Activated T-helper 2 cell treated with anti-CD3 and anti-CD28 coated beads, Interferon-gamma antibody, Interleukin-2, Interleukin-4, amounts not matched to agents 10 μg/mL and 5 μg/mL and 100 μg/mL, durations not matched to agents 14 hours and 24 hours and 36 hours (primary cell): Measurements from ENCODE around the gene IL1RL2. TPM values are rescaled to one million over a fixed set of nuclear protein-coding genes. Genes with fewer than 3 reads are reported as not detected.

Experiments
- DNase-seq: peaks from one replicate; pipeline ENCODE4 v3.0.0; 2021; ENCODE audit warnings: low spot score
- H3K27ac Mint-ChIP-seq: one replicate; pipeline ENCODE4 v1.8.0; 2021; ENCODE audit warnings: mixed read lengths
- H3K27me3 Mint-ChIP-seq: one replicate; pipeline ENCODE4 v1.8.0; 2021; ENCODE audit warnings: low read depth, mixed read lengths
- H3K36me3 Mint-ChIP-seq: one replicate; pipeline ENCODE4 v1.8.0; 2021; ENCODE audit warnings: low read depth, mixed read lengths
- H3K4me1 Mint-ChIP-seq: one replicate; pipeline ENCODE4 v1.8.0; 2021; ENCODE audit warnings: low read depth, mixed read lengths
- H3K4me3 Mint-ChIP-seq: one replicate; pipeline ENCODE4 v1.8.0; 2021; ENCODE audit warnings: low read depth, mild to moderate bottlenecking, moderate library complexity, mixed read lengths
- H3K9me3 Mint-ChIP-seq: one replicate; pipeline ENCODE4 v1.8.0; 2021; ENCODE audit warnings: mixed read lengths
- intact Hi-C: fragments of 100-400 bp; cut with micrococcal nuclease; formaldehyde crosslinking; loops from one replicate; pipeline ENCODE4 v1.15.1; 2023
- total RNA-seq: library from RNA; stranded (reverse); gene quantifications from 2 replicates; pipeline ENCODE4 v1.2.3, GENCODE V29; 2022

Gene IL1RL2
- total RNA-seq, 1 donor from 2014 or later = not detected

DNA sequence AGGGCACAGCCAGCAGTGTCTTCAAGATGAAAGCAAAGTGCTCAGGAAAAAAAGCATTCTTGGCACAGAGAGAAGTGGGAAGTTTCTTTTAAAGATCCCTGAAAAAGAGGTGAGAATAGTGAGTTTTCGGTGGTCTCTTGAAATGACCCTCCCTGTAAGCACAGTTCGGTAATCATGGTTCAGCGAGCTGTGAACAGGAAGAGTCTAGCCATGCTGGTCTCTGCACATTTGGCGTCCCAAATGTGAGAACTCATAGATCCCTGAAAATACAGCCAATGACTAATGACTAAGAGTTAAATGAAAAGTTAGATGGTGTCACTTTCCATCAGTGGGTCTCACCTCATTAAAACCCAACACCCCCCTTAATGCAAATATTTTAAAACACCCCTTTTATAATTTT lies 40.9 kb upstream of the IL1RL2 start:
- H3K27me3 Mint-ChIP-seq = peaks cover 28% of the 10 kb centered on the region
- peaks cover 25% of the 10 kb centered on the region for H3K36me3 Mint-ChIP-seq
- no peak for DNase-seq
- intact Hi-C loops = no loop called here
- H3K4me1 Mint-ChIP-seq = peaks cover 7% of the 10 kb centered on the region
- peaks cover 69% of the 10 kb centered on the region for H3K9me3 Mint-ChIP-seq
- no peak overlapping the region for H3K27ac Mint-ChIP-seq
- H3K4me3 Mint-ChIP-seq = no peak overlapping the region

DNA sequence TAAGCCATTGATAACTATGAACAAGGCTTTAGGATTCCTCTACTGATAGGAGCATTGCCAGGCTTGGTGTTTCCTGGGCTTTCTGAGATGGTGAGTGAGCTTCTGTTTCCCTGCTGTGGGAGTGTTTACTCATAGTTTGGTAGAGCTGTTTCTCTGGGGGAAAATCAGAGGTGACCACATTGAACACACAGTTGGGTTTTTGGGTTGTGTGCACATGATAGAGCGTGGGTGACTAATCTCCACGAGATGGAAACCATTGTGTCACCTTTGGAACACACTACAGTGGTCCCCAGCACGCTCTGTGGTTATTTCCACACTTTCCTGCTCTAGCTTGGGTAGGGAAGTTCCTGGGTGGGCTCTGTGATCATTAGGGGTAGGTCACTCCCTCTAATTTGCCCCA lies 38.9 kb upstream of the IL1RL2 start:
- peaks cover 6% of the 10 kb centered on the region for H3K4me1 Mint-ChIP-seq
- H3K36me3 Mint-ChIP-seq = peaks cover 19% of the 10 kb centered on the region
- no peak for DNase-seq
- intact Hi-C loops = no loop called here
- H3K9me3 Mint-ChIP-seq = peaks cover 78% of the 10 kb centered on the region
- no peak overlapping the region for H3K4me3 Mint-ChIP-seq
- H3K27me3 Mint-ChIP-seq = peaks cover 13% of the 10 kb centered on the region
- H3K27ac Mint-ChIP-seq = no peak overlapping the region

DNA sequence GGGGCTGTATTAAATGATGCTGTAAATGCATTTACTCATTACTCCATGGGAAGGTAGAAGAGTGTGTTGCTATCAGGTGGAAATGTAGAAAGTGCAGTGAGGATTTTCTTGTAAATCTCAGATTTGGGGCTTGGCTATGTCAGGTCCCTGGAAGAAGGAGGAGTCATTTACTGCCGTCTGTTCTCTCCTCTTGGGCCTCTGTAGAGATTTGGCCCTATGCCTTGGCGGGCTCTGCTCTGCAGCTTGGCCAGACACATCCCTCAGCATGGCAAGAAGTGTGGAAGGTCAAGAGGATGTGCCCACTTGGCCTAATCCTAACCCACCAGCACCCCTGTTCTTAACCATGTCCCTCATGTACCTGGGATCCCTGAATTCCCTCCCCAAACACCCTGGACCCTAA lies 37.6 kb upstream of the IL1RL2 start:
- H3K27me3 Mint-ChIP-seq = no peaks in the 10 kb centered on the region
- H3K4me3 Mint-ChIP-seq = no peak overlapping the region
- H3K36me3 Mint-ChIP-seq = peaks cover 15% of the 10 kb centered on the region
- no peak for DNase-seq
- peaks cover 75% of the 10 kb centered on the region for H3K9me3 Mint-ChIP-seq
- no peak overlapping the region for H3K27ac Mint-ChIP-seq
- intact Hi-C loops = no loop called here
- H3K4me1 Mint-ChIP-seq = peaks cover 5% of the 10 kb centered on the region

DNA sequence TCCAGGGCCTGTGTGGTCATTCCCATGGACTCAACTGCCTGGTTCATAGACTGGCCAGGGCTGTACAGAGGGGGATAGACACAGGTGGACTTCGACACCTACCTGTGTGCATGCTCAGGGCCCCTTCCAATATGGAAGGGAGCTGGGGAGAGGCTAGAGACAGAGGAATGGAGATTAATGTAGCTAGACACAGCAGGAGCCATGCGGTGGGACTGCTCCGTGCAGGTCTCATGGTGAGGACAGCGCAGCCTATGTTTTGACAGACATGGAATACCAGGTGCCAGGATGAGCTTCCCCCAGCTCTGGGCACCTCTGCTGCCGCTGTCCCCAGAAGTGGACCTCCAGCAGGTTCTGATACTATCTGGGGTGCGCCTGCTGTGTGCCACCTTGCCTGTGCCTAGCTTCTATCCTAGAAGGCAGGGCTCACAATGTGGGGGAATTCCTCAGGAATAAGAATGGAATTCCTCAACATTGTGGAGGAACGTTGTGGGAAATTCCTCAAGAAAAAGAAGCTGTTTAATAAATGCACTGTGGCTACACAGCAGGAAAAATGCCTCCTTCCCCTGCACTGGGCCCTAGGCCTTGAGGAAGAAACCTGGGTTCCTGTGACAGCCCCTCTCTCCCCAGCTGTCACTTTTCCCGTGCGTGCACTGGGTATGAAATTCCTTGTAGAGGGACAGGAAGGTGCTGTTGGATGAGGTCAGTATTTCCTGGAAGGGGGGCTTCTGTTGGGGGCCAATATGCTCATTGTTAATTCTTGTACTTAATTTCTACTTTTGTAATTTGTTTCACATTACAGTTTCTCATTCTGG lies 37.0 kb upstream of the IL1RL2 start:
- Mint-ChIP-seq H3K27ac (no peak overlapping the region), H3K4me3 (no peak overlapping the region), H3K27me3 (no peaks in the 10 kb centered on the region), H3K36me3 (peaks cover 15% of the 10 kb centered on the region), H3K4me1 (peaks cover 5% of the 10 kb centered on the region), H3K9me3 (peaks cover 69% of the 10 kb centered on the region)
- intact Hi-C loops = no loop called here
- no peak for DNase-seq

DNA sequence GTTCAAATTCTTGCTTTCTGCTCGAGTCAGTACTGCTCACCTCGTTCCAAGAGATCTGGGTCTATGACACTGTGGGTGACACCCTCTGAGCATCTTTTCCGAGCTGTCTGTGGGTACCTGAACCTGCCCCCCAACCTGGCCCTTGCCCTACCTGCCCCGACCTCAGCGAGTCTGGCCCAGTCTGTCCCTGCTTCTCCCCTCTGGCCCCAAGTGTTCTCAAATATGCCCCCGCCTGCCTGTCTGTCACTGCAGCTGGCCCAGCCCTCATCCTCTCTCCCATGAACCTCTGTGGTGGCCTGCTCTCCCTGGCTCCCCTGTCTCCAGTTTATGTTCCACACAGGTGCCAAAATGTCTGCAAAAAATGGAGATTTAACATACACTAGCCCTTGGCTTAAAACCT lies 32.5 kb upstream of the IL1RL2 start:
- Mint-ChIP-seq H3K36me3 (no peaks in the 10 kb centered on the region), H3K4me1 (no peaks in the 10 kb centered on the region), H3K27ac (no peak overlapping the region), H3K4me3 (no peak overlapping the region), H3K27me3 (peaks cover 3% of the 10 kb centered on the region), H3K9me3 (peaks cover 37% of the 10 kb centered on the region)
- intact Hi-C loops = no loop called here
- DNase-seq = no peak

DNA sequence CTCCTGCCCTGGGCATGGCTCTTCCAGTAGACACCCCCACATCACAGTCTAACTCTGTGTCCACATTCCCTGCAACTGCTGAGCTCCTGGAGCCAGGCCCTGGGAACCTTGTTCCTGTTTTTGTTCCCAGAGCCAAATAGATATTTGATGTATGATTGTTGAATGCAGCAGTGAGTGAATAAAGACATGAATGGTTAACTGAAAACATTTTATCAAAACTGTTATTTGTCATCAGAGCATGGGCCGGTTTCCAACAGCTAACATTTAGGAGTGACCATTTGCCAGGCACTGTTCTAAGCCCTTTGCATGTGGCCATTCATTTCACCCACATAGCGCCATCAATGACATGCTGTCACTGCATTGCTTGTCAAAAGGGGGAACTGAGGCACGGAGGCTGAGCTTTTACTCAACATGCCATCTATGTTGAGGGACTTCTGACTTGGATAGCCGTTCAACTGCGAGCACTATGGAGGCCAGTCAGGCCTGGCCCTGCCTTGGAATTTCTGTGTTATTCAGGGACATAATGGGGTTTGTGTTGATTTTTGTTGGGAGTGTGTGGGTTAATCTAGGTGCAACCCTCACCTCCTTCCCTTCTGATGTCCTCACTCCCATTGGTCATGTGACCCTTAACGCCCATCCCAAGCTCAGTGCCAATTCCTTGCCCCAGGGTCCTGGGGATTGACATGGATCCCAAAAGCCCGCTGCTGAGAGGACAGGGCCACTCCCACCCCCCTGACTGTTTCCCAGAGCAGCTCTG lies 31.7 kb upstream of the IL1RL2 start:
- intact Hi-C loops = no loop called here
- Mint-ChIP-seq H3K4me1 (no peaks in the 10 kb centered on the region), H3K9me3 (peaks cover 37% of the 10 kb centered on the region), H3K36me3 (no peaks in the 10 kb centered on the region), H3K27ac (no peak overlapping the region), H3K4me3 (no peak overlapping the region), H3K27me3 (peaks cover 3% of the 10 kb centered on the region)
- DNase-seq = no peak

DNA sequence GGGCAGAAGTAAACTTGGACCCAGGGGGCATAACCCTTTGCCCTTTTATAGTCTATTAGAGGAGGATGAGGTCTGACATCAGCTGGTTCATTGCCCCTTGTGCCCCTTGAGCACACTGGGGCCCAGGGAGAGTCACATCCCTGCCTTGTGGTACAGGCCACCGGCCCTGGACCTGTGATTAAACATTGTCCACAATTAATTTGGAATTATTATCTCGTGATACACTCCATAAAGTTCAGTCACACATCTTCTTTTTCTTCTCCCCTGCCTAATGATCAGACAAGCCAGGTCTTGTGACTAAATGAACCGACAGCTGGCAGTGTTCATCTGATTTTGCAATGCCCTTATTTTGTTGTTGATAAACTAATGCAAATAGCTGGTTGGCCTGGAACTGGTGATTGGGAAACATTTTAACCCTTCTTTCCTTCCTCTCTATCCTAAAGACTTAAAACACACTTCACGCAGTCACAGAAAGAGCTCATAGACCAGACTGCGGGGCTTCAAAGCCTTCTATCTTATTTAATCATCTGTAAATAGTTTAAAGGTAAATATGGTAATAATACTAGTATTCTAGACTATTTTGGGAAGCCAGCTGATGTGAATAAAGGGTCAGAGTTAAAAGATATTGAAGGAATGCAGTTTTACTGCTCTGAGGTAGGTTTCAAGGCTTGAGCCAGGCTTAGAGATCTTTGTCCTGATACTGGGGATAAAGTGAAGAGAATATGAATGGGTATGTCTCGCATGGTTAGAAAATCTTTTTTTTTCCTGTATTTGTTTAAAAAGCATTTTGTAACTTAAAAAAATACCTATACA lies 30.9 kb upstream of the IL1RL2 start:
- H3K27me3 Mint-ChIP-seq = peaks cover 3% of the 10 kb centered on the region
- no peaks in the 10 kb centered on the region for H3K4me1 Mint-ChIP-seq
- peaks cover 29% of the 10 kb centered on the region for H3K9me3 Mint-ChIP-seq
- no peak overlapping the region for H3K4me3 Mint-ChIP-seq
- DNase-seq = no peak
- no peak overlapping the region for H3K27ac Mint-ChIP-seq
- intact Hi-C loops = no loop called here
- H3K36me3 Mint-ChIP-seq = no peaks in the 10 kb centered on the region

DNA sequence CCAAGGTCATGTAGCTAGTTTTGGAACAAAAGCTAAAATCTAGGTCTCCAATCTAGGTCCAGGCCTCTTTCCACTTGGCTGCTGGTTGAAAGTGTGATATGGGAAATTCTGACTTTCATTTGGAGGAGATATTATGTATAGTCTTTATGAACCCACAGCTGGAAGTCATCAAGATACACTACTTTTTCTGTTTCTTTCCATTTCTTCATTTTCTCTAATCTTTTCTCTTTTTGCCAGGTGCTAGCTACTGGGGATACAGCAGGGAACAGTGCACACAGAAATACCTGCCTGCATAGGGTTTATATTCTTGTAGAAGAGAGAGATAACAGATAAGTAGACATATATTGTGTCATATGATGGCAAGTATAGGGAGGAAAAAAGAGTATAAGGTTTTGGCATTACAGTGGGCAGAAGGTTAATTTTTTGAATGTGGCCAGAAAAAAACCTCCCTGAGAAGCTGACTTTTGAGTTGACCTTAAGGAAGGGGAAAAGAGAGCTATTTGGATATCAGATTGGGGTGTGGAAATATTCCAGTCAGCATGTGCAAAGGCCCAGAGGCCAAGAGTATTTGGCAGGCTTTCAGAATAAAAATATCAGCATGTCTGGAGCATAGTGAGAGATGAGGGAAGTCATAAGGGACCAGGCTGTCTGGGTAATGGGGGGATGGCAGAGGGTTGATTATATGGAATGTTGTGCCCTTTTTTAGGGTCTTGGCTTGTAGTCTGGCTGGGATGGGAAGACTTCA lies 28.6 kb upstream of the IL1RL2 start:
- peaks cover 8% of the 10 kb centered on the region for H3K27me3 Mint-ChIP-seq
- H3K27ac Mint-ChIP-seq = no peak overlapping the region
- H3K4me1 Mint-ChIP-seq = no peaks in the 10 kb centered on the region
- H3K4me3 Mint-ChIP-seq = no peak overlapping the region
- DNase-seq = no peak
- H3K36me3 Mint-ChIP-seq = no peaks in the 10 kb centered on the region
- intact Hi-C loops = no loop called here
- peaks cover 17% of the 10 kb centered on the region for H3K9me3 Mint-ChIP-seq

DNA sequence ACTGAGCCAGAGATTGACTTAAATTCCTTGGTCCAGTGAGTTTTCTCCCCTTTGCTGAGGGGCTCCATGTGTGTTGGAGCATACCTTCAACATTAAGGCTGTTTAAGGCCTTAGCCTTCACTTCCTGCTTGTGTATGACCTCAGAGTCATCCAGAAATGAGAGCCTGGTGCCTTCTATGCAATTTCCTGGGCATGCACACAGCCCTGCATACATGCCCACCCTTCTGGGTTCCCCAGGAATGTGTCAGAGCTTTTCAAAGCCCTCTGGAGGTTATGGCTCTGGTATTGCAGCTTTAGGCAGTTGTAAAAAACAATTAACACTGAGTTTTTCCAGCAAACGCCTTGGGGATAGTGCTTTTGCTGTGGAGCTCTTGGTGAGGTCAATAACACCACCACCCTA lies 27.5 kb upstream of the IL1RL2 start:
- H3K4me1 Mint-ChIP-seq = no peaks in the 10 kb centered on the region
- H3K4me3 Mint-ChIP-seq = no peak overlapping the region
- intact Hi-C loops = no loop called here
- peaks cover 11% of the 10 kb centered on the region for H3K9me3 Mint-ChIP-seq
- peaks cover 8% of the 10 kb centered on the region for H3K27me3 Mint-ChIP-seq
- no peak for DNase-seq
- H3K36me3 Mint-ChIP-seq = no peaks in the 10 kb centered on the region
- H3K27ac Mint-ChIP-seq = no peak overlapping the region

DNA sequence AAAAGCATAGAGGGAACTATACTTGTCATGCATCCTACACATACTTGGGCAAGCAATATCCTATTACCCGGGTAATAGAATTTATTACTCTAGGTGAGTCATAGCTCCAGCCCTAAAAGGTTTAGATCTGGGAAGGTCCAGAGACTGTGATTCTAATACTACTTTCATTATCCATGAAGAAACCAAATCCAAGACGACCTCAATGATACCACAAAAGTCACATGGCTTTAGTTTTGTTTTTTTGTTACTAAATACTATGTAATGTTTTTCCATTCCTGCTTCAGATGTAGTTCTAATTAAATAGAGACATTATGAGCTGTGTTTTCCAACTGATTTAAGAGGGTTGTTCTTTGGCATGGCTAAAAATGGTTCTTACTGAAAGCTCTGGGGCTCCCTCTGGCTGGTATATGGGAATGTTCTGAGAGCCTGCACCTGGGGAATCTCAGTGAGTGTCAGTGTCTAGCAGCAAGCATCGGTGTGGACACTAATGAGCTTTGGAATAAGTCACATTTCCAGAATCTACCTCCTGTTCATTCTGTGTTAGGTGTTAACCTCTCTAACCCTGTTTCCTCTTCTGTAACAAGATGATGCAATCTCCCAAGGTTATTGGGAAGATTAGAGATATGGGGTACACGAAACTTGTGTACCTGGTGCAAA lies 20.5 kb upstream of the IL1RL2 start:
- no peak for DNase-seq
- Mint-ChIP-seq H3K36me3 (no peaks in the 10 kb centered on the region), H3K27me3 (peaks cover 4% of the 10 kb centered on the region), H3K4me3 (no peak overlapping the region), H3K27ac (no peak overlapping the region), H3K4me1 (peaks cover 5% of the 10 kb centered on the region), H3K9me3 (no peaks in the 10 kb centered on the region)
- intact Hi-C loops = no loop called here

DNA sequence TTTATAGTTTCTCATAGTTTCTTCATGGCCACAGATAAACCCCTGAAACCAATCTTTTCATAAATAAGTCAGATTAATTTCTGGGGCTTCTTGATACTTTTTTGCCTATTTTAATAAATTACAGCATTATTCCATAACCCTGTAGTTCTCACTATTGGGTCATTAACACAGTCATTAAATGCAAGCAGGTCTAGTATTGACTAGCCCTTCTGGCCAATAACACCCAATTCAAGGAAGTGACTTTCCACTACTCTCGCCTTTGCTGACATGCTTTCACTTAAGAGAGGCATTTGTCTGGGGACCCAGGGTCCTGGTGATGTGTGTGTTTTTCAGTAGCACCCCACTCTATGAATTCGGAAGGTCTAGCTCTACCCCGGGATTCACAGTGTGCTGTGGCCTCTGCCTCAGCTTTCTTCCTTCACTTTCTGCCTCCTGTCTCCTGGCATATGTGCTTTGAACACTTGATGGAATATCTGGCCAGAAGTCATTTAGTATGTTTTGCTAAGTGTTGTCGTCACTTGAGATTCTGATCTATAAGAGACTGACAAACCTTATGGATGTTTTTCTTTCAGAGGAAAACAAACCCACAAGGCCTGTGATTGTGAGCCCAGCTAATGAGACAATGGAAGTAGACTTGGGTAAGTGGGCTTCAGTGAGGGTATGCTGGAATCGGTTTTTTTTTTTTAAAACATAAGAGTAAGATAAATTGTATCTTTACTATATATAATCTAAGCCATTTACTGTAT lies 18.6 kb upstream of the IL1RL2 start:
- Mint-ChIP-seq H3K9me3 (no peaks in the 10 kb centered on the region), H3K36me3 (no peaks in the 10 kb centered on the region), H3K27me3 (peaks cover 2% of the 10 kb centered on the region), H3K4me1 (peaks cover 8% of the 10 kb centered on the region), H3K27ac (no peak overlapping the region), H3K4me3 (no peak overlapping the region)
- no peak for DNase-seq
- intact Hi-C loops = no loop called here
